Astrocyte (in vitro differentiated cells and primary cell): Measurements from ENCODE around the gene CPB2. TPM values are rescaled to one million over a fixed set of nuclear protein-coding genes. Genes with fewer than 3 reads are reported as not detected.

Experiments
- DNase-seq: peaks from one replicate; pipeline ENCODE4 v3.0.0-alpha.2; 2010; ENCODE audit warnings: low read depth
- FAIRE-seq: peaks from 2 replicates; lab custom pipeline; 2011; peaks lifted over from hg19 to GRCh38; lab: Jason Lieb, UNC
- H2AFZ ChIP-seq: 2 replicates; pipeline ENCODE4 v1.6.0; 2012; ENCODE audit warnings: low read depth, low read length, inconsistent platforms
- H3K27ac ChIP-seq: 2 replicates; pipeline ENCODE4 v1.5.1; 2011; ENCODE audit warnings: low read depth, low read length, inconsistent platforms
- H3K27me3 ChIP-seq: 2 replicates; pipeline ENCODE4 v1.6.0; 2011; ENCODE audit warnings: low read length, inconsistent platforms; ENCODE audit not compliant: insufficient read depth
- H3K36me3 ChIP-seq: 2 replicates; pipeline ENCODE4 v1.5.1; 2011; ENCODE audit warnings: low read length, inconsistent platforms; ENCODE audit not compliant: insufficient read depth
- H3K4me1 ChIP-seq: 2 replicates; pipeline ENCODE4 v1.5.1; 2011; ENCODE audit warnings: low read length, inconsistent platforms; ENCODE audit not compliant: insufficient read depth
- H3K4me2 ChIP-seq: 2 replicates; pipeline ENCODE4 v1.6.0; 2012; ENCODE audit warnings: low read length, inconsistent platforms
- H3K4me3 ChIP-seq: 2 replicates; pipeline ENCODE4 v1.5.1; 2011; ENCODE audit warnings: low read depth, mild to moderate bottlenecking, low read length, inconsistent platforms; ENCODE audit not compliant: insufficient read depth
- H3K79me2 ChIP-seq: 2 replicates; pipeline ENCODE4 v1.6.0; 2012; ENCODE audit warnings: mild to moderate bottlenecking, low read length, inconsistent platforms; ENCODE audit not compliant: insufficient read depth
- H3K9ac ChIP-seq: 2 replicates; pipeline ENCODE4 v1.6.0; 2012; ENCODE audit warnings: mild to moderate bottlenecking, low read length, inconsistent platforms
- H3K9me3 ChIP-seq: 2 replicates; pipeline ENCODE4 v1.5.1; 2012; ENCODE audit warnings: low read depth, mild to moderate bottlenecking, low read length, inconsistent platforms; ENCODE audit not compliant: insufficient read depth
- H4K20me1 ChIP-seq: 2 replicates; pipeline ENCODE4 v1.6.0; 2012; ENCODE audit warnings: low read length, inconsistent platforms; ENCODE audit not compliant: insufficient read depth
- H3K27ac Mint-ChIP-seq: one replicate; pipeline ENCODE4 v1.8.0; 2021; ENCODE audit warnings: mild to moderate bottlenecking, mixed read lengths; ENCODE audit not compliant: unreplicated experiment
- H3K27me3 Mint-ChIP-seq: one replicate; pipeline ENCODE4 v1.8.0; 2021; ENCODE audit warnings: low read depth, mixed read lengths; ENCODE audit not compliant: unreplicated experiment
- H3K36me3 Mint-ChIP-seq: one replicate; pipeline ENCODE4 v1.8.0; 2021; ENCODE audit warnings: low read depth, mixed read lengths; ENCODE audit not compliant: unreplicated experiment
- H3K4me1 Mint-ChIP-seq: one replicate; pipeline ENCODE4 v1.8.0; 2021; ENCODE audit warnings: low read depth, mixed read lengths; ENCODE audit not compliant: unreplicated experiment
- H3K4me3 Mint-ChIP-seq: one replicate; pipeline ENCODE4 v1.8.0; 2021; ENCODE audit warnings: mild to moderate bottlenecking, moderate library complexity, mixed read lengths; ENCODE audit not compliant: unreplicated experiment
- H3K9me3 Mint-ChIP-seq: one replicate; pipeline ENCODE4 v1.8.0; 2021; ENCODE audit warnings: mild to moderate bottlenecking, mixed read lengths; ENCODE audit not compliant: unreplicated experiment
- EZH2 ChIP-seq: IDR thresholded peaks from 2 replicates; pipeline ENCODE4 v1.6.1; 2012; ENCODE audit warnings: mild to moderate bottlenecking, low read length, inconsistent platforms; ENCODE audit not compliant: insufficient read depth
- total RNA-seq: library from RNA; stranded (reverse); gene quantifications from 2 replicates; pipeline ENCODE4 v1.2.1, GENCODE V29; 2021
- TF ChIP-seq, protein P1 (sequence below): IDR thresholded peaks from 2 replicates; pipeline ENCODE4 v1.5.1; 2011; ENCODE audit warnings: low read depth, mild to moderate bottlenecking, inconsistent platforms, low read length, moderate library complexity; ENCODE audit not compliant: insufficient read depth

Gene CPB2
- total RNA-seq, 1 donor from 2014 or later: not detected

DNA sequence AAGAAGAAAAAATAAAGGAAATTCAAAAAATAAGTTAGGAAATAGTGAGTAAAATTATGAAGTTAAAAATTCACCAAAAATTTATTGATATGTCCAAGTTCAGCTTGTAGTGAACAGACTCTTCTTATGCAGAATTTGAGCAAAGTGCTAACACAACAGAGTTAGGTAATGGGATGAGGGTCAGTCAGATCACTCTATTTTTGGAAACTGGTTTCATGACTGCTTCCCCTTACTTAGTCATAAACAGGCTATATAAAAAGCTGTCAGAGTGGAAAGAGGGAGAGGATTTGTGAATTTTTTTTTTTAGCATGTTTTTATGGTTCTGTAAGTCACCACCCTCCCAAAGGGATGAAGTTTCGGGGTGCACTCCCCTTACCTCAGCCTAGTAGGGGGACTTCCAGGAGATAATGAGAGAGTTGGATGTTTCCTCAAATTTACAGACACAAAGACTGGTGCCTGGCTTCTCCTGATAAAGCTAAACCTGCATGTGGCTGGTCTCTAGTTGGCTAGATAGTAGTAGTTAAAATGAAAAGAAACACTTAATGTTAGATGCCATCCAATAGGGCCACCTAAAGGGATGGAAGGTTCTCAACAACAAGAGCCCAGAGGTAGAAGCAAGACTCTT lies 4.5 kb downstream of the CPB2 start:
- no peak overlapping the region for H3K4me3 Mint-ChIP-seq
- no peak overlapping the region for H3K4me3 ChIP-seq
- TF ChIP-seq, protein P1, sequence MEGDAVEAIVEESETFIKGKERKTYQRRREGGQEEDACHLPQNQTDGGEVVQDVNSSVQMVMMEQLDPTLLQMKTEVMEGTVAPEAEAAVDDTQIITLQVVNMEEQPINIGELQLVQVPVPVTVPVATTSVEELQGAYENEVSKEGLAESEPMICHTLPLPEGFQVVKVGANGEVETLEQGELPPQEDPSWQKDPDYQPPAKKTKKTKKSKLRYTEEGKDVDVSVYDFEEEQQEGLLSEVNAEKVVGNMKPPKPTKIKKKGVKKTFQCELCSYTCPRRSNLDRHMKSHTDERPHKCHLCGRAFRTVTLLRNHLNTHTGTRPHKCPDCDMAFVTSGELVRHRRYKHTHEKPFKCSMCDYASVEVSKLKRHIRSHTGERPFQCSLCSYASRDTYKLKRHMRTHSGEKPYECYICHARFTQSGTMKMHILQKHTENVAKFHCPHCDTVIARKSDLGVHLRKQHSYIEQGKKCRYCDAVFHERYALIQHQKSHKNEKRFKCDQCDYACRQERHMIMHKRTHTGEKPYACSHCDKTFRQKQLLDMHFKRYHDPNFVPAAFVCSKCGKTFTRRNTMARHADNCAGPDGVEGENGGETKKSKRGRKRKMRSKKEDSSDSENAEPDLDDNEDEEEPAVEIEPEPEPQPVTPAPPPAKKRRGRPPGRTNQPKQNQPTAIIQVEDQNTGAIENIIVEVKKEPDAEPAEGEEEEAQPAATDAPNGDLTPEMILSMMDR: no peak
- TF ChIP-seq EZH2: no peak
- peak overlapping the region; percentile 70 for H3K27ac Mint-ChIP-seq
- H3K9me3 Mint-ChIP-seq: no peaks in the 10 kb centered on the region
- FAIRE-seq (no peak), DNase-seq (no peak)
- H3K9me3 ChIP-seq: no peaks in the 10 kb centered on the region
- no peaks in the 10 kb centered on the region for H3K27me3 ChIP-seq
- peaks cover 12% of the 10 kb centered on the region for H3K4me1 Mint-ChIP-seq
- no peak overlapping the region for H3K27ac ChIP-seq
- H3K79me2 ChIP-seq: no peaks in the 10 kb centered on the region
- H4K20me1 ChIP-seq: no peaks in the 10 kb centered on the region
- no peaks in the 10 kb centered on the region for H3K36me3 ChIP-seq
- H3K4me1 ChIP-seq: no peaks in the 10 kb centered on the region
- H3K36me3 Mint-ChIP-seq: no peaks in the 10 kb centered on the region
- H3K27me3 Mint-ChIP-seq: no peaks in the 10 kb centered on the region
- H3K4me2 ChIP-seq: peak overlapping the region; percentile 13
- no peak overlapping the region for H2AFZ ChIP-seq
- no peak overlapping the region for H3K9ac ChIP-seq

DNA sequence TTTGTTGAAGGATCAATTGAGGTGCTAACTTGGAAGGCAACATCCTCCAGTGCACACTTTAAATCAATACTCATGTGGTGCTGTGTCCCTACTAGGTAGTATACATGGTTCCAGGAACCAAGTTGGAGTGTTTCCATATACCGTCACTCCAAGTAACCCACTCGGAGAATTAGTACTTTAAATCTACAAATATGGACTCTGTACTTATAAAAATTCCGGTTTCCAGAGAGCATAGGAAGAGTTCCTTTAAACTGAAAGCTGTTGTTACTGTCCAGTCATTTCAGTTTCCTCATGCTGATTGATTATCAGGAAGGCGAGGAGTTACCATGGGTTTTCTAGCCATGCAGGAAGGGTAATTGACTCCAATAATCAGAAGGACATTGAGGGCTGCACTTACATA lies 7.2 kb downstream of the CPB2 start:
- Mint-ChIP-seq H3K27me3 (no peaks in the 10 kb centered on the region), H3K4me3 (no peak overlapping the region), H3K27ac (no peak overlapping the region), H3K4me1 (peaks cover 12% of the 10 kb centered on the region), H3K36me3 (no peaks in the 10 kb centered on the region), H3K9me3 (no peaks in the 10 kb centered on the region)
- FAIRE-seq (no peak), DNase-seq (no peak)
- Histone ChIP-seq H3K27ac (no peak overlapping the region), H3K9ac (no peak overlapping the region), H3K4me3 (no peak overlapping the region), H3K27me3 (peaks cover under 1% of the 10 kb centered on the region), H3K79me2 (no peaks in the 10 kb centered on the region), H3K36me3 (no peaks in the 10 kb centered on the region), H3K4me2 (no peak overlapping the region), H2AFZ (no peak overlapping the region), H4K20me1 (no peaks in the 10 kb centered on the region), H3K4me1 (no peaks in the 10 kb centered on the region), H3K9me3 (no peaks in the 10 kb centered on the region)
- TF ChIP-seq EZH2: no peak
- TF ChIP-seq, protein P1: no peak

DNA sequence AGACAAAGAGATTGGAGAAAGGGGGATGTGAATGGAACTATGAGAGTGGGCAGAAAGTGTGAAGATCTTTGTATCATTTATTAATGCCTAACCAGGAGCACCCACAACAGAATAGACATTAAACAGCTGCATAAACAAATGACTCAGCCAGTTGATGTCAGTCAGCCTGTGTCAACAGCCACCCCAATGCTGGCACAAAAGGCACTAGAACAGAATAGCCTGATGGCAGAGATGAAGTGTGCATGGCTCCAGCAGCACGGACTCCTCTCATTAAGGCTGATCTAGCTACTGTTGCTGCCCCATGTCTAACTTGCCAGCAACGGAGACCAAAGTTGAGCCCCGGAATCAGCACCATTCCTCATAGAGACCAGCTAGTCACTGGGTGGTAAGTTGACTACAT lies 7.8 kb downstream of the CPB2 start:
- Histone ChIP-seq H2AFZ (no peak overlapping the region), H3K4me1 (no peaks in the 10 kb centered on the region), H4K20me1 (no peaks in the 10 kb centered on the region), H3K4me2 (no peak overlapping the region), H3K9me3 (no peaks in the 10 kb centered on the region), H3K79me2 (no peaks in the 10 kb centered on the region), H3K4me3 (no peak overlapping the region), H3K27me3 (peaks cover 4% of the 10 kb centered on the region), H3K36me3 (no peaks in the 10 kb centered on the region), H3K9ac (no peak overlapping the region), H3K27ac (no peak overlapping the region)
- Mint-ChIP-seq H3K4me3 (no peak overlapping the region), H3K4me1 (peaks cover 9% of the 10 kb centered on the region), H3K27ac (no peak overlapping the region), H3K9me3 (no peaks in the 10 kb centered on the region), H3K27me3 (no peaks in the 10 kb centered on the region), H3K36me3 (no peaks in the 10 kb centered on the region)
- FAIRE-seq: no peak
- DNase-seq: no peak
- TF ChIP-seq, protein P1: no peak
- no peak for TF ChIP-seq EZH2
